NB4 (cell line): ENCODE results near the gene TALDO1.

Experiments
- POLR2A ChIP-seq: IDR thresholded peaks from 2 replicates; pipeline ENCODE4 v1.6.1; 2011; ENCODE audit warnings: mild to moderate bottlenecking; ENCODE audit not compliant: insufficient read length; ENCODE audit errors: extremely low read depth
- TF ChIP-seq, protein P1 (sequence below): IDR thresholded peaks from one replicate; pipeline ENCODE4 v1.5.1; 2012; ENCODE audit warnings: low read depth, low read length

DNA sequence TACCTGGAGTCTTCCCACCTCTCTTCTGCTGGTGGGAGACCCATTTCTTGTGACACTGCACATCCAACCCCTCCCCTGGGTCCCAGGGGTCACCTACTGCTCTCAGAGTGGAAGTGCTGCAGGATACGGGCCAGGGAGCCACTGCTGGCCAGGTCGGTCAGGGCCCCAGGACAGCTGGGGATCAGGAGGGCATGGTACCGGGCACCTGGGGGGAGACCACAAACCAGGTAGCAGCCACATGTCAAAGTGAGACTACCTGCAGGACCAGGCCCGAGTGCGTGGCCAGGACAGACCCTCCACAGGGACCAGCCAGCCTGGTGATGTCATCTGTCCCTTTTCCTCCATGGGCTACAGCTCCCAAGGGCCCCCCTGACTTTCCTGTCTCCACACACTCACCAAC is 26.2 kb downstream of the TALDO1 start:
- TF ChIP-seq, protein P1, sequence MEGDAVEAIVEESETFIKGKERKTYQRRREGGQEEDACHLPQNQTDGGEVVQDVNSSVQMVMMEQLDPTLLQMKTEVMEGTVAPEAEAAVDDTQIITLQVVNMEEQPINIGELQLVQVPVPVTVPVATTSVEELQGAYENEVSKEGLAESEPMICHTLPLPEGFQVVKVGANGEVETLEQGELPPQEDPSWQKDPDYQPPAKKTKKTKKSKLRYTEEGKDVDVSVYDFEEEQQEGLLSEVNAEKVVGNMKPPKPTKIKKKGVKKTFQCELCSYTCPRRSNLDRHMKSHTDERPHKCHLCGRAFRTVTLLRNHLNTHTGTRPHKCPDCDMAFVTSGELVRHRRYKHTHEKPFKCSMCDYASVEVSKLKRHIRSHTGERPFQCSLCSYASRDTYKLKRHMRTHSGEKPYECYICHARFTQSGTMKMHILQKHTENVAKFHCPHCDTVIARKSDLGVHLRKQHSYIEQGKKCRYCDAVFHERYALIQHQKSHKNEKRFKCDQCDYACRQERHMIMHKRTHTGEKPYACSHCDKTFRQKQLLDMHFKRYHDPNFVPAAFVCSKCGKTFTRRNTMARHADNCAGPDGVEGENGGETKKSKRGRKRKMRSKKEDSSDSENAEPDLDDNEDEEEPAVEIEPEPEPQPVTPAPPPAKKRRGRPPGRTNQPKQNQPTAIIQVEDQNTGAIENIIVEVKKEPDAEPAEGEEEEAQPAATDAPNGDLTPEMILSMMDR = no peak
- no peak for TF ChIP-seq POLR2A
